ENCODE results near the gene ENTPD1. TPM values are rescaled to one million over a fixed set of nuclear protein-coding genes. Genes with fewer than 3 reads are reported as not detected.
"Not testable (repeated sequence)": the region's sequence is repeated elsewhere in the genome, so short reads cannot be mapped to it uniquely, and the experiment has no call there.

ENTPD1 gene
- total RNA-seq, 1 donor, result 7.6 TPM

DNA sequence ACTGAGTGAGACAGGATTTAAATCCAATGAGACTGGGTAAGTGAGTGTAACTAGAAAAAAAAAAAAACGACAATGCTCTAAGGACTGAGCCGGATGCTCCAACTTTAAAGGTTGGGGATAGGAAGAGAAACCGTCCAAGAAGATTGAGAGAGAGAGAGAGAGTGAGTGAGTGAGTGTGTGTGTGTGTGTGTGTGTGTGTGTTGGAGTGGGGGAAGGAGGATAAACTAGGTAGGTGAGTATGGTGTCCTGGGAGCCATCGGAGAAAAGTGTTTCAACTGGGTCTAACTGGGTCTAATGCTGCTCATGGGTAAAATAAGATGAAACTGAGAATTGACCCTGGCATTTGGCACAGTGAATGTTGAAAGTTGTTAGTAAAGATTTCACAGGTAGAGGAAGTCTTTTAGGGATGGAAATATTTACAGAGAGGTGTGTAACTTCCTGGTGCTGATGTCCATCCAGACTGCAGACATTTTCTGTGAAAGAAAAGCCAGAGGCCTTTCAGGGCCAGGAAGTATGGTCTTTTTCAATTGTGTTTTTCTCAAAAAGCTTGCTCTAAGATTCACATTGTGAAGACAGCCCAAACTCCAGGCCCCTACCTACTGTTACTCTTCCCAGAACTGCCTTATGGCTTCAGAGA, 14.2 kb downstream of the ENTPD1 start:
- no peak for TF ChIP-seq CTCF (IDR thresholded peaks at IDR 0.05; ENCODE audit: extremely low read depth, low read depth, low read length)
- Histone ChIP-seq H3K4me2 (ENCODE audit: insufficient read depth, low read length) (no peak overlapping the region), H3K27me3 (ENCODE audit: insufficient read depth, low read length) (no peaks in the 10 kb centered on the region), H3K4me3 (ENCODE audit: insufficient read depth, low read length) (no peak overlapping the region), H3K4me1 (ENCODE audit: insufficient read depth, low read length) (no peaks in the 10 kb centered on the region), H3K36me3 (ENCODE audit: insufficient read depth, low read length) (no peaks in the 10 kb centered on the region), H2AFZ (ENCODE audit: low read length) (no peak overlapping the region), H3K79me2 (ENCODE audit: insufficient read depth, low read length) (no peaks in the 10 kb centered on the region), H3K27ac (ENCODE audit: low read depth, low read length) (no peak overlapping the region), H4K20me1 (ENCODE audit: insufficient read depth, low read length) (no peaks in the 10 kb centered on the region), H3K9me3 (ENCODE audit: low read depth, low read length) (no peaks in the 10 kb centered on the region)
- DNase-seq (ENCODE audit: insufficient read length, low spot score, missing footprints), result no peak

DNA sequence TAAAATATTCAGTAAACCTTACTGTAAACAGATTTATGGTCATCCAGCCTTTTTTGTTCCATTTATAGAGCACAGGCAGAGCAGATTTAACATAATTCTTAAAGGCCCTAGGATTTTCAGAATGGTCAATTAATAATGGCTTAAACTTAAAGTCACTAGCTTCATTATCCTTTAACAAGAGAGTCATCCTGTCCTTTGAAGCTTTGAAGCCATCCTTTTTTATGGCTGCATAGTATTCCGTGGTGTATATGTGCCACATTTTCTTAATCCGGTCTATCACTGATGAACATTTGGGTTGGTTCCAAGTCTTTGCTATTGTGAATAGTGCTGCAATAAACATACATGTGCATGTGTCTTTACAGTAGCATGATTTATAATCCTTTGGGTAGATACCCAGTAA, 17.5 kb downstream of the ENTPD1 start:
- not testable (repeated sequence) for H4K20me1 ChIP-seq (ENCODE audit: insufficient read depth, low read length); H3K4me2 ChIP-seq (ENCODE audit: insufficient read depth, low read length); DNase-seq (ENCODE audit: insufficient read length, low spot score, missing footprints); H3K27ac ChIP-seq (ENCODE audit: low read depth, low read length); H3K27me3 ChIP-seq (ENCODE audit: insufficient read depth, low read length); H3K9me3 ChIP-seq (ENCODE audit: low read depth, low read length); H3K79me2 ChIP-seq (ENCODE audit: insufficient read depth, low read length); H3K4me1 ChIP-seq (ENCODE audit: insufficient read depth, low read length); H3K4me3 ChIP-seq (ENCODE audit: insufficient read depth, low read length); H3K36me3 ChIP-seq (ENCODE audit: insufficient read depth, low read length); H2AFZ ChIP-seq (ENCODE audit: low read length)

- not testable (repeated sequence) for DNase-seq (ENCODE audit: insufficient read length, low spot score, missing footprints); H3K36me3 ChIP-seq (ENCODE audit: insufficient read depth, low read length); H3K27ac ChIP-seq (ENCODE audit: low read depth, low read length); H3K9me3 ChIP-seq (ENCODE audit: low read depth, low read length); H3K4me2 ChIP-seq (ENCODE audit: insufficient read depth, low read length); H3K27me3 ChIP-seq (ENCODE audit: insufficient read depth, low read length); H2AFZ ChIP-seq (ENCODE audit: low read length); H3K79me2 ChIP-seq (ENCODE audit: insufficient read depth, low read length); H3K4me3 ChIP-seq (ENCODE audit: insufficient read depth, low read length); H3K4me1 ChIP-seq (ENCODE audit: insufficient read depth, low read length); H4K20me1 ChIP-seq (ENCODE audit: insufficient read depth, low read length)
These were observed 21.7 kb downstream of the ENTPD1 start for GRCh38 chr10:95777638-95778037.

DNA sequence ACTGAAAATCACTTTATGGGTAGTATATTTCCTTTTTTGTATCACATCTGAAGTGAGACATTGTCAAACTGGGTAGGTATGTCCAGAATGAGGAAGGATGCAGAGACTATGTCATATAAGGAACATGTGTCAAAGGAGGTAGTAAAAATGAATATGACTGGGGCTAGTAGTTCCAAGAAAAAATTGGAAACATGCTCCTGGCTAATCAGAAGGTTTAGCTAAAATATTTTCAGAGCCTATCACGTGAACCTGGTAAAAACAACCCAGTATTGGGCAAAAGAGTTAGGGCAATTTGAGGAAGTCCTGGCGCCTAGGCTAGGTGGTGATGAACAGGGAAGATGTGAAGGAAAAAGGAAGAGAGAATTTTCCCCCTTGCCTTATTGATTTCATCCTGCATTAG, 26.4 kb downstream of the ENTPD1 start:
- Histone ChIP-seq H3K9me3 (ENCODE audit: low read depth, low read length) (no peaks in the 10 kb centered on the region), H3K4me3 (ENCODE audit: insufficient read depth, low read length) (no peak overlapping the region), H3K27ac (ENCODE audit: low read depth, low read length) (no peak overlapping the region), H3K27me3 (ENCODE audit: insufficient read depth, low read length) (no peaks in the 10 kb centered on the region), H2AFZ (ENCODE audit: low read length) (no peak overlapping the region), H3K4me2 (ENCODE audit: insufficient read depth, low read length) (no peak overlapping the region), H3K4me1 (ENCODE audit: insufficient read depth, low read length) (no peaks in the 10 kb centered on the region), H4K20me1 (ENCODE audit: insufficient read depth, low read length) (no peaks in the 10 kb centered on the region), H3K36me3 (ENCODE audit: insufficient read depth, low read length) (no peaks in the 10 kb centered on the region), H3K79me2 (ENCODE audit: insufficient read depth, low read length) (no peaks in the 10 kb centered on the region)
- DNase-seq (ENCODE audit: insufficient read length, low spot score, missing footprints), result no peak
- TF ChIP-seq CTCF (IDR thresholded peaks at IDR 0.05; ENCODE audit: extremely low read depth, low read depth, low read length), result no peak

- Histone ChIP-seq H3K27ac (ENCODE audit: low read depth, low read length) (no peak overlapping the region), H3K79me2 (ENCODE audit: insufficient read depth, low read length) (no peaks in the 10 kb centered on the region), H3K4me3 (ENCODE audit: insufficient read depth, low read length) (no peak overlapping the region), H3K9me3 (ENCODE audit: low read depth, low read length) (no peaks in the 10 kb centered on the region), H3K4me1 (ENCODE audit: insufficient read depth, low read length) (peaks cover under 1% of the 10 kb centered on the region), H3K27me3 (ENCODE audit: insufficient read depth, low read length) (no peaks in the 10 kb centered on the region), H3K4me2 (ENCODE audit: insufficient read depth, low read length) (no peak overlapping the region), H2AFZ (ENCODE audit: low read length) (no peak overlapping the region), H4K20me1 (ENCODE audit: insufficient read depth, low read length) (no peaks in the 10 kb centered on the region), H3K36me3 (ENCODE audit: insufficient read depth, low read length) (no peaks in the 10 kb centered on the region)
- DNase-seq (ENCODE audit: insufficient read length, low spot score, missing footprints), result no peak
- TF ChIP-seq CTCF (IDR thresholded peaks at IDR 0.05; ENCODE audit: extremely low read depth, low read depth, low read length), result no peak
These were observed 27.8 kb downstream of the ENTPD1 start for GRCh38 chr10:95783741-95784140.
